Astrocyte (in vitro differentiated cells and primary cell): Measurements from ENCODE around the gene NFIA. TPM values are rescaled to one million over a fixed set of nuclear protein-coding genes. Genes with fewer than 3 reads are reported as not detected.

Experiments used
- DNase-seq: peaks from one replicate; pipeline ENCODE4 v3.0.0-alpha.2; 2010; ENCODE audit warnings: low read depth
- FAIRE-seq: peaks from 2 replicates; lab custom pipeline; 2011; peaks lifted over from hg19 to GRCh38; lab: Jason Lieb, UNC
- H2AFZ ChIP-seq: 2 replicates; pipeline ENCODE4 v1.6.0; 2012; ENCODE audit warnings: low read depth, low read length, inconsistent platforms
- H3K27ac ChIP-seq: 2 replicates; pipeline ENCODE4 v1.5.1; 2011; ENCODE audit warnings: low read depth, low read length, inconsistent platforms
- H3K27me3 ChIP-seq: 2 replicates; pipeline ENCODE4 v1.6.0; 2011; ENCODE audit warnings: low read length, inconsistent platforms; ENCODE audit not compliant: insufficient read depth
- H3K36me3 ChIP-seq: 2 replicates; pipeline ENCODE4 v1.5.1; 2011; ENCODE audit warnings: low read length, inconsistent platforms; ENCODE audit not compliant: insufficient read depth
- H3K4me1 ChIP-seq: 2 replicates; pipeline ENCODE4 v1.5.1; 2011; ENCODE audit warnings: low read length, inconsistent platforms; ENCODE audit not compliant: insufficient read depth
- H3K4me2 ChIP-seq: 2 replicates; pipeline ENCODE4 v1.6.0; 2012; ENCODE audit warnings: low read length, inconsistent platforms
- H3K4me3 ChIP-seq: 2 replicates; pipeline ENCODE4 v1.5.1; 2011; ENCODE audit warnings: low read depth, mild to moderate bottlenecking, low read length, inconsistent platforms; ENCODE audit not compliant: insufficient read depth
- H3K79me2 ChIP-seq: 2 replicates; pipeline ENCODE4 v1.6.0; 2012; ENCODE audit warnings: mild to moderate bottlenecking, low read length, inconsistent platforms; ENCODE audit not compliant: insufficient read depth
- H3K9ac ChIP-seq: 2 replicates; pipeline ENCODE4 v1.6.0; 2012; ENCODE audit warnings: mild to moderate bottlenecking, low read length, inconsistent platforms
- H3K9me3 ChIP-seq: 2 replicates; pipeline ENCODE4 v1.5.1; 2012; ENCODE audit warnings: low read depth, mild to moderate bottlenecking, low read length, inconsistent platforms; ENCODE audit not compliant: insufficient read depth
- H4K20me1 ChIP-seq: 2 replicates; pipeline ENCODE4 v1.6.0; 2012; ENCODE audit warnings: low read length, inconsistent platforms; ENCODE audit not compliant: insufficient read depth
- H3K27ac Mint-ChIP-seq: one replicate; pipeline ENCODE4 v1.8.0; 2021; ENCODE audit warnings: mild to moderate bottlenecking, mixed read lengths; ENCODE audit not compliant: unreplicated experiment
- H3K27me3 Mint-ChIP-seq: one replicate; pipeline ENCODE4 v1.8.0; 2021; ENCODE audit warnings: low read depth, mixed read lengths; ENCODE audit not compliant: unreplicated experiment
- H3K36me3 Mint-ChIP-seq: one replicate; pipeline ENCODE4 v1.8.0; 2021; ENCODE audit warnings: low read depth, mixed read lengths; ENCODE audit not compliant: unreplicated experiment
- H3K4me1 Mint-ChIP-seq: one replicate; pipeline ENCODE4 v1.8.0; 2021; ENCODE audit warnings: low read depth, mixed read lengths; ENCODE audit not compliant: unreplicated experiment
- H3K4me3 Mint-ChIP-seq: one replicate; pipeline ENCODE4 v1.8.0; 2021; ENCODE audit warnings: mild to moderate bottlenecking, moderate library complexity, mixed read lengths; ENCODE audit not compliant: unreplicated experiment
- H3K9me3 Mint-ChIP-seq: one replicate; pipeline ENCODE4 v1.8.0; 2021; ENCODE audit warnings: mild to moderate bottlenecking, mixed read lengths; ENCODE audit not compliant: unreplicated experiment
- EZH2 ChIP-seq: IDR thresholded peaks from 2 replicates; pipeline ENCODE4 v1.6.1; 2012; ENCODE audit warnings: mild to moderate bottlenecking, low read length, inconsistent platforms; ENCODE audit not compliant: insufficient read depth
- total RNA-seq: library from RNA; stranded (reverse); gene quantifications from 2 replicates; pipeline ENCODE4 v1.2.1, GENCODE V29; 2021
- TF ChIP-seq, protein P1 (sequence below): IDR thresholded peaks from 2 replicates; pipeline ENCODE4 v1.5.1; 2011; ENCODE audit warnings: low read depth, mild to moderate bottlenecking, inconsistent platforms, low read length, moderate library complexity; ENCODE audit not compliant: insufficient read depth

The NFIA gene
- total RNA-seq, 1 donor from 2014 or later, result 4.6 TPM

DNA sequence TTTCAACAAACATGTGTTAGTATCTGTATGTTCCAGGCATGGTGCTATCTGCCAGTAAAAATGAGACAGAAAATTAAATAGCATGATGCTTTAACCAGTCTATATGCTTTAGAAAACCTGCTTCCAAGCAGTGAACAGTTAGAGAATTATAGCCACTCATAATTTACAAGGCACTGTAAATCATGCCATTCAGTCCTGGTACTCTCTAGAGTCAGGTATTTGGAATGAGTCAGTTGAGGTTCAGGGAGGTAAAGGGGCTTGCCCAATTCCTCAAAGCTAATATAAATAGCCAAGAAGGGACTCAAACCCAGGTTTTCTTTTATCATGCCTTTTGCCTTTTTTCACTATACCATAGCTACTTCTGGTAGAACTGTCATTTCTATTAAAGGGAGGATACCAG is 184.4 kb downstream of the NFIA start:
- no peak overlapping the region for H3K4me2 ChIP-seq
- no peaks in the 10 kb centered on the region for H4K20me1 ChIP-seq
- H3K27me3 ChIP-seq, result peaks cover 4% of the 10 kb centered on the region
- H3K4me3 ChIP-seq, result no peak overlapping the region
- no peaks in the 10 kb centered on the region for H3K27me3 Mint-ChIP-seq
- peaks cover 1% of the 10 kb centered on the region for H3K9me3 Mint-ChIP-seq
- DNase-seq (no peak), FAIRE-seq (no peak)
- peaks cover 3% of the 10 kb centered on the region for H3K4me1 Mint-ChIP-seq
- H3K9me3 ChIP-seq, result no peaks in the 10 kb centered on the region
- no peaks in the 10 kb centered on the region for H3K36me3 Mint-ChIP-seq
- no peak overlapping the region for H3K27ac Mint-ChIP-seq
- no peak overlapping the region for H2AFZ ChIP-seq
- no peak overlapping the region for H3K27ac ChIP-seq
- H3K79me2 ChIP-seq, result no peaks in the 10 kb centered on the region
- no peak overlapping the region for H3K4me3 Mint-ChIP-seq
- no peaks in the 10 kb centered on the region for H3K4me1 ChIP-seq
- TF ChIP-seq, protein P1, sequence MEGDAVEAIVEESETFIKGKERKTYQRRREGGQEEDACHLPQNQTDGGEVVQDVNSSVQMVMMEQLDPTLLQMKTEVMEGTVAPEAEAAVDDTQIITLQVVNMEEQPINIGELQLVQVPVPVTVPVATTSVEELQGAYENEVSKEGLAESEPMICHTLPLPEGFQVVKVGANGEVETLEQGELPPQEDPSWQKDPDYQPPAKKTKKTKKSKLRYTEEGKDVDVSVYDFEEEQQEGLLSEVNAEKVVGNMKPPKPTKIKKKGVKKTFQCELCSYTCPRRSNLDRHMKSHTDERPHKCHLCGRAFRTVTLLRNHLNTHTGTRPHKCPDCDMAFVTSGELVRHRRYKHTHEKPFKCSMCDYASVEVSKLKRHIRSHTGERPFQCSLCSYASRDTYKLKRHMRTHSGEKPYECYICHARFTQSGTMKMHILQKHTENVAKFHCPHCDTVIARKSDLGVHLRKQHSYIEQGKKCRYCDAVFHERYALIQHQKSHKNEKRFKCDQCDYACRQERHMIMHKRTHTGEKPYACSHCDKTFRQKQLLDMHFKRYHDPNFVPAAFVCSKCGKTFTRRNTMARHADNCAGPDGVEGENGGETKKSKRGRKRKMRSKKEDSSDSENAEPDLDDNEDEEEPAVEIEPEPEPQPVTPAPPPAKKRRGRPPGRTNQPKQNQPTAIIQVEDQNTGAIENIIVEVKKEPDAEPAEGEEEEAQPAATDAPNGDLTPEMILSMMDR, result no peak
- no peak for TF ChIP-seq EZH2
- H3K36me3 ChIP-seq, result no peaks in the 10 kb centered on the region
- H3K9ac ChIP-seq, result no peak overlapping the region

DNA sequence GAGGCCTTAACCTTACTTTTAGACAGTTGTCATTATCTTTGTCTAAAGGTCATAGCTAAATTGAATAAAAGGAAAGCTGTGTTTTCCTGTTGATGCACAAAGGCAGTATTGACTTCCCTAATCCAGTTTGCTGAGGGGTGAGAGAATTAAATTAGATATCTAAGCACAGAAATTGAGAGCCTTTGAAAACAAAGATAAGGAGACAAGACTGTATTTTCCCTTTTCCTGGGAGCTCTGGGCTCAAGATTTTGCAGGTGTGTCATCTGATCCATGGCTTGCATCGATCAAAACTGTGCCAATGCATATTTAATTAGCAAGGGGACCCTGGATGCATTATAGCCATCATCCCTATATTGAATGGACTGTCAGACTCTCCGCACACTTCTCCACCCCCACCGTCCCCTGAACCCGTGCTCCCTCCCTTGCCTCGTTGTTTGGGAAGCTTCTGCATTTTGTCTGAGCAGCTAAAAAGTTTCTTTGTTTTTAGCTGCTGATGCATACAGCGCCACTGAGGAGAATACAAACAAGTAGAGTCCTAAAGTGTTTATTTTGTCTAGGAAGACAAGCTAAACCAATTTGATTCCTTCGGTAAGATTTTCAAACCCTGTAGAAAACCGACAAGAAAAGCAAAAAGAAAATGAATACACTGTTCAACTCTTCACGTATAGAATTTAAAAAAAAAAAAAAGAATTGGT is 186.3 kb downstream of the NFIA start:
- H3K79me2 ChIP-seq, result no peaks in the 10 kb centered on the region
- FAIRE-seq (no peak), DNase-seq (no peak)
- no peaks in the 10 kb centered on the region for H3K36me3 ChIP-seq
- H3K27me3 ChIP-seq, result peaks cover 4% of the 10 kb centered on the region
- Mint-ChIP-seq H3K27me3 (no peaks in the 10 kb centered on the region), H3K4me3 (no peak overlapping the region), H3K36me3 (no peaks in the 10 kb centered on the region), H3K9me3 (peaks cover 1% of the 10 kb centered on the region), H3K4me1 (peaks cover 3% of the 10 kb centered on the region), H3K27ac (no peak overlapping the region)
- no peak overlapping the region for H3K27ac ChIP-seq
- no peak overlapping the region for H3K4me2 ChIP-seq
- H3K9me3 ChIP-seq, result no peaks in the 10 kb centered on the region
- TF ChIP-seq, protein P1, result no peak
- no peak for TF ChIP-seq EZH2
- H3K4me3 ChIP-seq, result no peak overlapping the region
- no peaks in the 10 kb centered on the region for H4K20me1 ChIP-seq
- H3K4me1 ChIP-seq, result no peaks in the 10 kb centered on the region
- H3K9ac ChIP-seq, result no peak overlapping the region
- no peak overlapping the region for H2AFZ ChIP-seq

DNA sequence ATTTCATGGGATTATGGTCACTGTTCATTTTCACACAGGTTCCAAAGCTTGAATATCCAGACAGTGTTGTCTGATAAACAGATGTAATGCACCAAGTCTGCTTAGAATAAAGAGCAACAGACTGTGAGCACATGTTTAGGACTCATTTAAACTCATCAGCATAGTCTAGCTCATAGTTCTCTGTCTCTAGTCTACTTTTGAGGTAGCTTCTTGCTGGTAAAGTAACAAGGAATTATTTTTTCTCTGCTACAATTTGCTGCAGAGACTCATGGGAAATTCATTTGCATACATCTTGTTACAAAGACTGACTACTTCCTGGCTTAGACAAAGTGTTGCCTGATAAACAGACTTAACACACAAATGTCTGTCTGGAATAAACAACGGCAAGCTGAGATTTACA is 187.2 kb downstream of the NFIA start:
- H3K27ac ChIP-seq, result no peak overlapping the region
- DNase-seq, result no peak
- peaks cover 4% of the 10 kb centered on the region for H3K27me3 ChIP-seq
- no peak for TF ChIP-seq EZH2
- TF ChIP-seq, protein P1, result no peak
- H3K4me2 ChIP-seq, result no peak overlapping the region
- Mint-ChIP-seq H3K4me1 (peaks cover 3% of the 10 kb centered on the region), H3K27me3 (no peaks in the 10 kb centered on the region), H3K27ac (no peak overlapping the region), H3K4me3 (no peak overlapping the region), H3K9me3 (peaks cover 1% of the 10 kb centered on the region), H3K36me3 (no peaks in the 10 kb centered on the region)
- H3K36me3 ChIP-seq, result no peaks in the 10 kb centered on the region
- H3K9ac ChIP-seq, result no peak overlapping the region
- H2AFZ ChIP-seq, result no peak overlapping the region
- no peak for FAIRE-seq
- H3K4me1 ChIP-seq, result no peaks in the 10 kb centered on the region
- H4K20me1 ChIP-seq, result no peaks in the 10 kb centered on the region
- no peak overlapping the region for H3K4me3 ChIP-seq
- H3K79me2 ChIP-seq, result no peaks in the 10 kb centered on the region
- H3K9me3 ChIP-seq, result no peaks in the 10 kb centered on the region
